Thyroid gland (tissue), 4 donors: ENCODE results near the gene PRXL2B. TPM values are rescaled to one million over a fixed set of nuclear protein-coding genes. Genes with fewer than 3 reads are reported as not detected.

ENCODE experiments used
- DNase-seq, 2 donors: peaks; one replicate each; pipeline ENCODE4 v3.0.0-alpha.2; 2019
- H3K27ac ChIP-seq, 3 donors: fragments of 200-600 bp; sonication (generic); 1 replicate in 2 of 3; 2 replicates in 1 of 3; pipeline ENCODE4 v1.5.1; 2016 to 2019; ENCODE audit warnings: mild to moderate bottlenecking in 1 of 3, moderate library complexity in 1 of 3
- H3K27me3 ChIP-seq: fragments of 200-600 bp; sonication (generic); one replicate; pipeline ENCODE4 v1.5.1; 2019
- H3K36me3 ChIP-seq, 2 donors: fragments of 200-600 bp; sonication (generic); one replicate each; pipeline ENCODE4 v1.5.1; 2016 to 2019
- H3K4me1 ChIP-seq, 2 donors: fragments of 200-600 bp; sonication (generic); one replicate each; pipeline ENCODE4 v1.5.1; 2017 to 2019
- H3K4me3 ChIP-seq, 3 donors: fragments of 200-600 bp; sonication (generic); replicated peaks in 1 of 3; 1 replicate in 2 of 3; 2 replicates in 1 of 3; pipeline ENCODE4 v1.5.1; 2016; ENCODE audit warnings: mild to moderate bottlenecking in 1 of 3
- H3K9me3 ChIP-seq: fragments of 200-600 bp; sonication (generic); one replicate; pipeline ENCODE4 v1.5.1; 2017
- POLR2A ChIP-seq, 2 donors: fragments of 450-650 bp; IDR thresholded peaks; one replicate each; pipeline ENCODE4 v1.6.1; 2017; ENCODE audit warnings: antibody characterized with exemption in 2 of 2, mild to moderate bottlenecking in 2 of 2, moderate library complexity in 1 of 2
- WGBS, 2 donors: methylation state at CpG; one replicate each; pipeline ENCODE4 v1.1.5; 2017; 5-methylcytosine and 5-hydroxymethylcytosine counted together
- intact Hi-C: fragments of 100-400 bp; cut with DNase I; formaldehyde crosslinking; loops from one replicate; pipeline ENCODE4 v1.15.1; 2023
- total RNA-seq, 4 donors: library from RNA; depleted of rRNA; stranded (reverse); fragments of >200 nt; gene quantifications; one replicate each; pipeline ENCODE4 v1.2.3, GENCODE V29; 2016
- TF ChIP-seq, protein P1 (sequence below), 6 experiments: fragments of 200-600 bp in 3 of 6; fragments of 450-650 bp in 3 of 6; sonication (generic) in 3 of 6; IDR thresholded peaks; one replicate each; pipeline ENCODE4 v1.5.1; 2016 to 2019; ENCODE audit warnings: antibody characterized with exemption in 6 of 6, mild to moderate bottlenecking in 2 of 6, inconsistent platforms in 1 of 6, moderate library complexity in 1 of 6

PRXL2B gene
- total RNA-seq, 4 donors from 2014 or later: 14.6 to 24.7 (median 18.0) TPM

DNA sequence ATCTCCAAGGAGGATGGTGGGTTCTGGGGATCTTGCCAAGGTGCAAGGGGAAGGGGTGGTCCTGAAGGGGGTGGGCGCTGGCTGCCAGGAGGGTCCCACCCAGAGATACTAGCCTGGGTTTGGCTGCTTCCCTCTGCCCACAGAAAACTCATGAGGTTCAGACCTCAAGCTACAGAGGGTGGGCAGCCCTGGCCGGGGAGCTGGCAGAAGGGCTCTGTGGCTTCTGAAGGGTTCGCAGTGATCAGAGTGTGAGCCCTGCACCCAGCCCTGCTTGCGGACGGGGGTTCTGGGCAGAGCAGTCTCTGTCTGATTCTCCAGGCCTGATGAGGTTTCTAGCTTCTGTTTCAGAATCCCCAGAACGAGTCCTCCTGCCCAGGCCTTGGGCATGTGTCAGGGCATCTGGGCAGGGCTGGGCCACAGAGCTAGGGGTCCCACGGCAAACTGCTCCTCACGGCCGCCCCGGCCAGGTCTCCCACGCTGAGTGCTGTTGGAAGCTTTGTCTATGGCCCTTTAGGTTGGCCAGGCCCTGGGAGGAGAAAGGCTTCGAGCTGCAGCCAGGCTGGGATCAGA, 46.9 kb downstream of the PRXL2B start:
- H3K4me3 ChIP-seq: no peak overlapping the region
- no peak overlapping the region for H3K27ac ChIP-seq
- TF ChIP-seq POLR2A (IDR thresholded peaks at IDR 0.05): no peak
- TF ChIP-seq, protein P1, sequence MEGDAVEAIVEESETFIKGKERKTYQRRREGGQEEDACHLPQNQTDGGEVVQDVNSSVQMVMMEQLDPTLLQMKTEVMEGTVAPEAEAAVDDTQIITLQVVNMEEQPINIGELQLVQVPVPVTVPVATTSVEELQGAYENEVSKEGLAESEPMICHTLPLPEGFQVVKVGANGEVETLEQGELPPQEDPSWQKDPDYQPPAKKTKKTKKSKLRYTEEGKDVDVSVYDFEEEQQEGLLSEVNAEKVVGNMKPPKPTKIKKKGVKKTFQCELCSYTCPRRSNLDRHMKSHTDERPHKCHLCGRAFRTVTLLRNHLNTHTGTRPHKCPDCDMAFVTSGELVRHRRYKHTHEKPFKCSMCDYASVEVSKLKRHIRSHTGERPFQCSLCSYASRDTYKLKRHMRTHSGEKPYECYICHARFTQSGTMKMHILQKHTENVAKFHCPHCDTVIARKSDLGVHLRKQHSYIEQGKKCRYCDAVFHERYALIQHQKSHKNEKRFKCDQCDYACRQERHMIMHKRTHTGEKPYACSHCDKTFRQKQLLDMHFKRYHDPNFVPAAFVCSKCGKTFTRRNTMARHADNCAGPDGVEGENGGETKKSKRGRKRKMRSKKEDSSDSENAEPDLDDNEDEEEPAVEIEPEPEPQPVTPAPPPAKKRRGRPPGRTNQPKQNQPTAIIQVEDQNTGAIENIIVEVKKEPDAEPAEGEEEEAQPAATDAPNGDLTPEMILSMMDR (IDR thresholded peaks at IDR 0.05): no peak
- WGBS, 2 donors: 88 to 93% methylated on average over 3 to 10 of the region's 12 CpGs
- H3K9me3 ChIP-seq: no peaks in the 10 kb centered on the region
- DNase-seq: no peak
- peaks cover 6 to 9% of the 10 kb centered on the region in 2 donors for H3K4me1 ChIP-seq
- H3K27me3 ChIP-seq: peaks cover 9% of the 10 kb centered on the region
- H3K36me3 ChIP-seq: no peaks in the 10 kb centered on the region
- intact Hi-C loops: no loop called here

DNA sequence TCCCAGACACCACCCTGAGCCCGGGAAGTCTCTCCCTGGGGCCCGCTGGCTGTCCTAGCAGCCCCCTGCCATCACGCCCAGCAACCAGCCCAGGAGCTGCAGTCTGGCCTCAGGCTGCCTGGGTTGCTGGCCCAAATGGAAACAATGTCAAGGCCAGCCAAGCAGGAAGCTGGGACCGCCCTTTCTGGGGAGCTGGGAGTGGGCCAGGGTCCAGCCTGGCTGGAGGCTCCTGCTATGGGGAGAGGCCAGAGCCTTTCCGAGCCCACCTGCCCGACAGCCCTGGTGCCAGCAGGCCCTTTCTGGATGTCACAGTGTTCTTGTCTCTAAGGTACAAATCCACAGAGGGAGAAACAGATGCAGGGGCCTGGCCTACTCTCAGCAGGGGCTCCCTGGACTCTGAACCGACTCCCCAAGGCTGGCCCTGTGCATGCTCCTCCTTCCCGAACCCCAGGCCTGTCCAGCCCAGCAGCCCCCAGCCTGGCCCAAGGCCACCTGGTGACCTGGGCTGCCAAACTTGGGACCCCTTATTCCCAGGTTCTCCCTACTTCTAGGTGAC, 47.4 kb downstream of the PRXL2B start:
- intact Hi-C loops: no loop called here
- 70 to 75% methylated on average over 2 to 3 of the region's 8 CpGs for WGBS, 2 donors
- Histone ChIP-seq H3K4me3 (no peak overlapping the region), H3K27me3 (peaks cover 5% of the 10 kb centered on the region), H3K9me3 (no peaks in the 10 kb centered on the region), H3K4me1 (peaks cover 4 to 5% of the 10 kb centered on the region in 2 donors), H3K27ac (no peak overlapping the region), H3K36me3 (no peaks in the 10 kb centered on the region)
- TF ChIP-seq, protein P1 (IDR thresholded peaks at IDR 0.05): no peak
- TF ChIP-seq POLR2A (IDR thresholded peaks at IDR 0.05): no peak
- no peak for DNase-seq

DNA sequence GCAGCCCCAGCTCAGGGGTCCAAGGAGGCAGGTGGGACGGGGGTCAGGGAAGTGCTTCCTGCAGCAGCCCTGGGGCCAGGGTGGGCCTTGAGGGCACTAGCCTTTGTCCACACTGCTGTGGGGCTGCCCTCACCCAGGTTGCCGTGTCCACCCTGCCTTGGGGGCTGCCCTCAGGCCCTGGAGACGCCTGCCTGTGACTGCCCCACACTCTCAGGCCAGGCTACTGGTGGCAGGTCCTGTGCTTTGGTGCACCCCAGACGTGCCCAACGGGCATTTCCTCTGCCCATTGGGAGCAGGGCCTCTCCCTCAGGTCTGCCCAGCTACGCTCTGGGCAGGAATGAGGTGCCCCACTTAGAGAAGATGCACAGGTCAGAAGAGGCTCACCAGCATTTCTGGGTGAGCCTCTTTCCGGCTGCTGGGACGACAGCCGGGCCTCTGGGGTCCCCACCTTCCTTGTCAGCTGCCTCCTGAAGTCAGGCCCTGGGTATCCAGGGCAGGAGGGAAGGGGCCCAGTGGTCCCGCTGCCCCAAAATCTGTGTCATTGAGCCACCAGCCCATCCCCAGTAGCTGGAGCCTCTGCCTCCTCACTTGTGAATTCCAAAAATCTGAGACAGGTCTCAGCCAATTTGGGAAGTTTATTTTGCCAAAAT, 48.9 kb downstream of the PRXL2B start:
- Histone ChIP-seq H3K4me3 (no peak overlapping the region), H3K4me1 (no peaks in the 10 kb centered on the region), H3K27me3 (no peaks in the 10 kb centered on the region), H3K27ac (no peak overlapping the region), H3K36me3 (no peaks in the 10 kb centered on the region), H3K9me3 (no peaks in the 10 kb centered on the region)
- intact Hi-C loops: loop anchor here (5.0 kb wide), 1 partner anchor 43 kb away; no protein-coding TSS in a partner anchor
- WGBS, 2 donors: 55 to 94% methylated on average over 2 to 5 of the region's 10 CpGs
- DNase-seq: no peak
- no peak for TF ChIP-seq POLR2A (IDR thresholded peaks at IDR 0.05)
- TF ChIP-seq, protein P1 (IDR thresholded peaks at IDR 0.05): no peak

DNA sequence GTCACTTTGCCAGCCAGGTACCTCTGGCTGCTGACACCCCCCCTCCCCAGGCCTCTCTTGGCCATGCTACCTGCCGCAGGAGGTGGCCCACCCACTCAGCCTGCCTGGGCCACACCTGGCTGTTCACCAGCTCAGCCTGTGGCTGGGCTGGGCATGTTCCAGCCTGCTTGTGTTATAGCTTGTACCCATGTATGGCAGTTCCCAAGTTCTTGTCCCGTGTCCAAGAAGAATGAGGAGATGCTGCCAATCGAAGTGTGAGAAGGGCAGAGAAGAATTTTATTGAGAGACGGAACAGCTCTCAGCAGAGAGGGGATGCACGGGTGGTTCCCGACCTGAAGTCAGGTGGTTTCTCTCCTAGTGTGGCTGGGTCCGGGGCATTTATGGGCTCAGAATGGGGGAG, 50.2 kb downstream of the PRXL2B start:
- intact Hi-C loops: loop anchor here (5.0 kb wide), 1 partner anchor 44 kb away; no protein-coding TSS in a partner anchor
- H3K36me3 ChIP-seq: no peaks in the 10 kb centered on the region
- no peak overlapping the region for H3K4me3 ChIP-seq
- no peak overlapping the region for H3K27ac ChIP-seq
- H3K4me1 ChIP-seq: peaks cover 3 to 6% of the 10 kb centered on the region in 2 donors
- 89 to 95% methylated on average over 6 to 7 of the region's 7 CpGs for WGBS, 2 donors
- no peak for DNase-seq
- TF ChIP-seq, protein P1 (IDR thresholded peaks at IDR 0.05): no peak
- no peak for TF ChIP-seq POLR2A (IDR thresholded peaks at IDR 0.05)
- no peaks in the 10 kb centered on the region for H3K27me3 ChIP-seq
- no peaks in the 10 kb centered on the region for H3K9me3 ChIP-seq
